Measurements from ENCODE around the gene MCUB.

DNA sequence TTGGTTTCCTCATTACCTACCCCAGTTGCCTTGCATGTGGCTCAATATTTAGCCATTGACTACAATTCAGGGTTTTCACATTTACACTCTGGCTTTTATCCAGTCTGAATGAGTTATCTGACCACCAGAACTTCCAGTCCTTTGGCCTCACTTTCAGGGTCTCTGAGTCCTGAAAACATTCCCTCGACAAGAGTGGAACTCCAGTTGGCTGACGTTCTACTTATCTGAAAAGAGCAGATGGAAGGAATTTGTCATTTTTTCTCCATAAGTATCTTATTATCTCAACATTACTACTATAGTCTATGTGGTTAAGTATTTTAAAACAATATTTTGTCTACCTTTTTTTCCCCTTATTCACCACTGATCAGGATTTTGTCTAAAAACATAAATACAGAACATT, 148.4 kb downstream of the MCUB start:
- TF ChIP-seq, protein P1, sequence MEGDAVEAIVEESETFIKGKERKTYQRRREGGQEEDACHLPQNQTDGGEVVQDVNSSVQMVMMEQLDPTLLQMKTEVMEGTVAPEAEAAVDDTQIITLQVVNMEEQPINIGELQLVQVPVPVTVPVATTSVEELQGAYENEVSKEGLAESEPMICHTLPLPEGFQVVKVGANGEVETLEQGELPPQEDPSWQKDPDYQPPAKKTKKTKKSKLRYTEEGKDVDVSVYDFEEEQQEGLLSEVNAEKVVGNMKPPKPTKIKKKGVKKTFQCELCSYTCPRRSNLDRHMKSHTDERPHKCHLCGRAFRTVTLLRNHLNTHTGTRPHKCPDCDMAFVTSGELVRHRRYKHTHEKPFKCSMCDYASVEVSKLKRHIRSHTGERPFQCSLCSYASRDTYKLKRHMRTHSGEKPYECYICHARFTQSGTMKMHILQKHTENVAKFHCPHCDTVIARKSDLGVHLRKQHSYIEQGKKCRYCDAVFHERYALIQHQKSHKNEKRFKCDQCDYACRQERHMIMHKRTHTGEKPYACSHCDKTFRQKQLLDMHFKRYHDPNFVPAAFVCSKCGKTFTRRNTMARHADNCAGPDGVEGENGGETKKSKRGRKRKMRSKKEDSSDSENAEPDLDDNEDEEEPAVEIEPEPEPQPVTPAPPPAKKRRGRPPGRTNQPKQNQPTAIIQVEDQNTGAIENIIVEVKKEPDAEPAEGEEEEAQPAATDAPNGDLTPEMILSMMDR (IDR thresholded peaks at IDR 0.05; ENCODE audit: extremely low read depth in 1 of 2, insufficient read depth in 1 of 2, low read depth in 1 of 2, low read length in 2 of 2), result no peak
- no peak for TF ChIP-seq EZH2 (IDR thresholded peaks at IDR 0.05; ENCODE audit: borderline replicate concordance, low read depth, low read length, severe bottlenecking)
- no peak for TF ChIP-seq MAX (IDR thresholded peaks at IDR 0.05; ENCODE audit: insufficient read depth, insufficient read length)
- TF ChIP-seq POLR2AphosphoS5 (IDR thresholded peaks at IDR 0.05; ENCODE audit: insufficient read depth, low read depth, low read length), result no peak
- no peak for TF ChIP-seq GATA2 (IDR thresholded peaks at IDR 0.05; ENCODE audit: insufficient read depth, insufficient read length, low read depth, low read length)
- TF ChIP-seq POLR2A (IDR thresholded peaks at IDR 0.05; ENCODE audit: low read depth, low read length), result no peak
- no peak for TF ChIP-seq JUN (IDR thresholded peaks at IDR 0.05; ENCODE audit: borderline replicate concordance, insufficient read depth, insufficient read length, low read depth)
- no peak for TF ChIP-seq MYC (IDR thresholded peaks at IDR 0.05; ENCODE audit: low read depth, low read length)

Measured in endothelial cell of umbilical vein (primary cell).